ENCODE data around the gene FASTKD2.

GRCh38 chr2:206824993-206825392 is 59.6 kb downstream of the FASTKD2 start:
- TF ChIP-seq, protein P1, sequence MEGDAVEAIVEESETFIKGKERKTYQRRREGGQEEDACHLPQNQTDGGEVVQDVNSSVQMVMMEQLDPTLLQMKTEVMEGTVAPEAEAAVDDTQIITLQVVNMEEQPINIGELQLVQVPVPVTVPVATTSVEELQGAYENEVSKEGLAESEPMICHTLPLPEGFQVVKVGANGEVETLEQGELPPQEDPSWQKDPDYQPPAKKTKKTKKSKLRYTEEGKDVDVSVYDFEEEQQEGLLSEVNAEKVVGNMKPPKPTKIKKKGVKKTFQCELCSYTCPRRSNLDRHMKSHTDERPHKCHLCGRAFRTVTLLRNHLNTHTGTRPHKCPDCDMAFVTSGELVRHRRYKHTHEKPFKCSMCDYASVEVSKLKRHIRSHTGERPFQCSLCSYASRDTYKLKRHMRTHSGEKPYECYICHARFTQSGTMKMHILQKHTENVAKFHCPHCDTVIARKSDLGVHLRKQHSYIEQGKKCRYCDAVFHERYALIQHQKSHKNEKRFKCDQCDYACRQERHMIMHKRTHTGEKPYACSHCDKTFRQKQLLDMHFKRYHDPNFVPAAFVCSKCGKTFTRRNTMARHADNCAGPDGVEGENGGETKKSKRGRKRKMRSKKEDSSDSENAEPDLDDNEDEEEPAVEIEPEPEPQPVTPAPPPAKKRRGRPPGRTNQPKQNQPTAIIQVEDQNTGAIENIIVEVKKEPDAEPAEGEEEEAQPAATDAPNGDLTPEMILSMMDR (IDR thresholded peaks at IDR 0.05; ENCODE audit: low read depth, low read length) = no peak
- TF ChIP-seq EZH2phosphoT487 (IDR thresholded peaks at IDR 0.05; ENCODE audit: low read depth) = no peak
